PFSK-1 (cell line): ENCODE results near the gene TRPM7.

Experiments used
- FOXP2 ChIP-seq: optimal IDR thresholded peaks from 2 replicates; pipeline ENCODE3; 2011; ENCODE audit warnings: borderline replicate concordance, control low read depth, inconsistent platforms; ENCODE audit not compliant: insufficient read depth; ENCODE audit errors: extremely low read length, extremely low read depth
- POLR2AphosphoS5 ChIP-seq: IDR thresholded peaks from 2 replicates; pipeline ENCODE4 v1.6.1; 2012; ENCODE audit warnings: low read depth, mild to moderate bottlenecking, control low read depth, low read length, moderate library complexity
- REST ChIP-seq, 2 experiments: IDR thresholded peaks; 2 replicates each; pipeline versions ENCODE4 v1.6.1 to v1.8.0; 2011 to 2012; ENCODE audit warnings: low read depth in 2 of 2, low read length in 2 of 2, control low read depth in 1 of 2, inconsistent platforms in 1 of 2, mild to moderate bottlenecking in 1 of 2, moderate library complexity in 1 of 2; ENCODE audit not compliant: insufficient read depth in 1 of 2
- SIN3A ChIP-seq: IDR thresholded peaks from 2 replicates; pipeline ENCODE4 v1.6.1; 2012; ENCODE audit warnings: mild to moderate bottlenecking, low read length, moderate library complexity, borderline replicate concordance; ENCODE audit not compliant: insufficient read depth
- TAF1 ChIP-seq: IDR thresholded peaks from 2 replicates; pipeline ENCODE4 v1.6.1; 2012; ENCODE audit warnings: low read length, control low read depth, borderline replicate concordance; ENCODE audit not compliant: insufficient read depth

The TRPM7 gene

GRCh38 chr15:50712018-50712417, 25.4 kb upstream of the TRPM7 start:
- TF ChIP-seq TAF1 (no peak), SIN3A (no peak), POLR2AphosphoS5 (no peak), FOXP2 (no peak), REST (IDR thresholded peaks at IDR 0.05; ENCODE audit: insufficient read depth in 1 of 2, low read depth in 2 of 2, low read length in 2 of 2) (no peak)

GRCh38 chr15:50710585-50710984, 24.0 kb upstream of the TRPM7 start:
- TF ChIP-seq REST (IDR thresholded peaks at IDR 0.05; ENCODE audit: insufficient read depth in 1 of 2, low read depth in 2 of 2, low read length in 2 of 2) (no peak), FOXP2 (no peak), TAF1 (no peak), POLR2AphosphoS5 (no peak)

GRCh38 chr15:50707878-50708427, 21.4 kb upstream of the TRPM7 start:
- TF ChIP-seq SIN3A, result no peak

- TF ChIP-seq SIN3A (no peak), REST (IDR thresholded peaks at IDR 0.05; ENCODE audit: insufficient read depth in 1 of 2, low read depth in 2 of 2, low read length in 2 of 2) (no peak), FOXP2 (no peak), POLR2AphosphoS5 (no peak), TAF1 (no peak)
Observed at GRCh38 chr15:50702762-50703334, 16.3 kb upstream of the TRPM7 start.

GRCh38 chr15:50698101-50698500, 11.5 kb upstream of the TRPM7 start:
- no peak for TF ChIP-seq TAF1
- TF ChIP-seq FOXP2, result no peak
- TF ChIP-seq REST (IDR thresholded peaks at IDR 0.05; ENCODE audit: insufficient read depth in 1 of 2, low read depth in 2 of 2, low read length in 2 of 2), result no peak
- TF ChIP-seq SIN3A, result no peak
- TF ChIP-seq POLR2AphosphoS5, result no peak
